ENCODE data around the gene SNAP47. TPM values are rescaled to one million over a fixed set of nuclear protein-coding genes. Genes with fewer than 3 reads are reported as not detected.

SNAP47 gene
- total and polyA plus RNA-seq, 9 of the 15 experiments (the other 6 are each of a cell fraction or from before 2014, with no cell fraction given): 2.5 to 41.3 (median 32.6) TPM

GRCh38 chr1:227748496-227749182 lies 13.4 kb downstream of the SNAP47 start (continued):
- peak in 1 of 3 experiments; percentile 58; a peak in 2 of 6 replicates for TF ChIP-seq ZBTB11 (CRISPR knock-in tag; IDR thresholded peaks at IDR 0.05)
- TF ChIP-seq KDM1A (IDR thresholded peaks at IDR 0.05): peak in 1 of 2 experiments; percentile 62; a peak in 1 of 4 replicates
- TF ChIP-seq MECOM (CRISPR knock-in tag; IDR thresholded peaks at IDR 0.05): peak; percentile 74; the same call in 1 of the 2 replicates
- TF ChIP-seq STAG1 (CRISPR knock-in tag; IDR thresholded peaks at IDR 0.05; ENCODE audit: borderline replicate concordance): no peak
- TF ChIP-seq ZFP36 (IDR thresholded peaks at IDR 0.05; ENCODE audit: low read depth, low read length, partially characterized antibody): no peak
- TF ChIP-seq ARID3B (CRISPR knock-in tag; IDR thresholded peaks at IDR 0.05; ENCODE audit: borderline replicate concordance): no peak
- TF ChIP-seq FOXP1 (CRISPR knock-in tag; IDR thresholded peaks at IDR 0.05): no peak
- no peak for TF ChIP-seq STAT6 (CRISPR knock-in tag; IDR thresholded peaks at IDR 0.05)
- peak; percentile 30; the same call in 1 of the 2 replicates for TF ChIP-seq TEAD4 (IDR thresholded peaks at IDR 0.05; ENCODE audit: low read length)
- no peak for TF ChIP-seq TEAD4 (CRISPR knock-in tag; IDR thresholded peaks at IDR 0.05; ENCODE audit: borderline replicate concordance)
- TF ChIP-seq ATF7 (IDR thresholded peaks at IDR 0.05): peak; percentile 88
- peak in 1 of 2 experiments; percentile 73; a peak in 2 of 4 replicates for TF ChIP-seq RCOR1 (IDR thresholded peaks at IDR 0.05; ENCODE audit: borderline replicate concordance in 1 of 2, low read depth in 2 of 2, low read length in 2 of 2)
- no peak for TF ChIP-seq ZNF76 (CRISPR knock-in tag; IDR thresholded peaks at IDR 0.05; ENCODE audit: borderline replicate concordance)
